Ammon's horn (tissue), 1 donor: ENCODE data around the gene ENTPD1.
A peak's percentile ranks its signal among the peaks of the same experiment; 100 is the strongest.
"Not testable (repeated sequence)": the region's sequence is repeated elsewhere in the genome, so short reads cannot be mapped to it uniquely, and the experiment has no call there.

ENCODE experiments used
- DNase-seq: peaks from one replicate; pipeline ENCODE4 v3.0.0-alpha.2; 2016; ENCODE audit warnings: low spot score

The ENTPD1 gene

DNA sequence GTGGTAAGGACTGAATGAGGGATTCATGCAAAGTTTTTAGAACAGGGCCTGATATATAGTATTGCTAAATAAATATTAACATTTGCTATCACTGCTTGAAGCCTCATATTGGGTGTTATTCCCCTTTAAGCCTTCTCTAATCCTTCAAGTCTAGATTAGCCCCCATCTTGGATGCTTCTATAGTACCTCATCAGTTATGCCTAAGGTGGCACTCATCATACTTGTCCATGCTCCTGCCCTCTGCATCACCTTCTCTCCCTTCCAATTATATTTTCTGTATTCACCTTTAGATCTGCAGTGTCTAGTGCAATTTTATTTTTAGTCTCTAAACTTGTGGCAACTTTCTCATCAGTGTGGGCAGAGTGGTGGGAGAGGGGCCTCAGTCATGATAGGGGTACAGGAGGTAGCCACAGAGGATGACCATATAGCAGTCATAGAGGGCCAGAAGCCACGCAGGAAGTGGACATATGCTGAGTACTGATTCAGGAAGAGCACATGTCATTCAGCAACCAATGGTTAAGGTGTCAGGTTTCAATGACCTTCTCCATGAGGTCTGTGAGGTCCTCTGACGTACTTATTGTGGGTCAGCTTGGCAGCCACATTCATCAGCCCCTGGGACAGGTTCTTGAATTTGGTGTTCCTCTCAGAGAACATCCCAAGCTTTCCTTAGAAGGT, 2.5 kb downstream of the ENTPD1 start:
- no peak for DNase-seq

DNA sequence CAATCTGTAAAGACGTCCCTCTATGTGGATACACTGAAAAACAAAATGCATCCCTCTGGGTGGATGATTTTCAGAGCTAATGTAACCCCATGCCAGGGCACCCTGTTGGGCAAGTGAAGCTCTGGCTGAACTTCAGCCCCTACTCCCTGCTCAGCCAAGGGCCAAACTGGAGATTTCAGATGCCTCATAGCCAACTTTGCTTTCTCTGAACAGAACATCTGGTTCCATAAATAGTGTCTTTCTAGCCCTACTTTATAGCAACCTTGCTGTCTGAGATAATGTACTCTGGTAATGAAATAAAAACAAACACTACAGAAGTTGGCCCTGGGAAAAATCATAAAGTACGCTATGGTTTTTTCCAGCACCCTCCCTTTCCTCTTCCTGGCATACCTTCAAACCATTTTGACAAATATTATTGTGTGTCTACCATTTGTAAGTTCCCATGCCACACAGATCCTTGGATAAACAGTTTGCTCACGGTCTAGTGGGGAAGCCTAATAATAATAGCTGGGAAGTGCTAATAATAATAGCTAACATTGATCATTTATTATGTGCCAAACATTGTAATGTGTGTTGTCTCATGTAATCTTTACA, 3.4 kb downstream of the ENTPD1 start:
- no peak for DNase-seq

DNA sequence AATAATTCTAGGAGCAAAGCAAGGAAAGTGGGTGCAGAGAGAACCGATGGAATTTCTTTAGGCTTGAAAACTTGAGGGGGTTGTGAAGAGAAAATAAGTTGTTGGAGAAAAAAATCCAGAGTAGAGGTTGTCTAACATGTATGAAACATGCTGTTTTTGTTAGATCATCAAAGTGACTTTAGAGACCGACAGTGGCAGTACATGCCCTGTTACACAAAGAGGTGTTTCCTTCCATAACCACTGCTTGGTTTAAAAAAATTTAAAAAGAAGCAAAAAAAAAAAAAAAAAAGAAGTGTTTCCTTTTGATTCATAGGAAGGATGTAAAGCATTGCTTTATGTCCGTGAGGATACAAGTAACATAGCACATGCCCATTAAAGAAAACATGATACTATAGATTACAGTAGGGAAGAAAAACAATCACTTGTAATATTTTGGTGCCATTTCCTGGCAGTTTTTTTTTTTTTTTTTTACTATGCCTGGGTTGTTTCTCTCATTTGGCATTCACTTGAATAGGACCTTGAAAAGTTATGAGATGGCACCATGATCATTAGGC, 6.1 kb downstream of the ENTPD1 start:
- no peak for DNase-seq

DNA sequence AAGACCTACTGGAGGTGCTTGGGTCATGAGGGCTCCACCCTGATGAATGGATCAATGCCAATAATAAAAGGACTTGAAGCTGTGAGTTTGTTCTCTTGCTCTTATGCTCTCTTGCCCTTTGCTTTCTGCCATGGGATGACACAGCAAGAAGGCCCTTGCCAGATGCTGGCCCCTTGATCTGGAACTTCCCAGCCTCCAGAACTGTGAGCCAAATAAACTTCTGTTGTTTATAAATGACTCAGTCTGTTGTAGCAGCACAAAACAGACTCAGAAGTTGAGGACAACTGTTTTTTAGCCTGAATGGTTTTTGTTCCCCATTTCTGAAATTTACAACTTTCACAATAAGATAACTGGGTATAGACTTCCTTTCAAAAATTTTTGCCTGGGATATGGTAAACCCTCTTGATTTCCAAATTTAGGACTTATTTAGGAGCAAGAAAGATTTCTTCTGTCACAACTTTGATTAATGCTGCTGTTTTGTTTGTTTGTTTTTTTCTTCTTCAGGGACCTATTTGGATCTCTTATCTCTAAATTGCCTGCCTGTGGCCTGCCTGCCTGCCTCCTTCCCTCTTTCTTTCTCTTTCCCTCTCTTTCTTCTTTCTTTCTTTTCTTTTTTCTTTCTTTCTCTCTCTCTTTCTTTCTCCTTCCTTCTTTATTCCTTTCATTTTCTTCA, 12.1 kb downstream of the ENTPD1 start:
- DNase-seq, result no peak

DNA sequence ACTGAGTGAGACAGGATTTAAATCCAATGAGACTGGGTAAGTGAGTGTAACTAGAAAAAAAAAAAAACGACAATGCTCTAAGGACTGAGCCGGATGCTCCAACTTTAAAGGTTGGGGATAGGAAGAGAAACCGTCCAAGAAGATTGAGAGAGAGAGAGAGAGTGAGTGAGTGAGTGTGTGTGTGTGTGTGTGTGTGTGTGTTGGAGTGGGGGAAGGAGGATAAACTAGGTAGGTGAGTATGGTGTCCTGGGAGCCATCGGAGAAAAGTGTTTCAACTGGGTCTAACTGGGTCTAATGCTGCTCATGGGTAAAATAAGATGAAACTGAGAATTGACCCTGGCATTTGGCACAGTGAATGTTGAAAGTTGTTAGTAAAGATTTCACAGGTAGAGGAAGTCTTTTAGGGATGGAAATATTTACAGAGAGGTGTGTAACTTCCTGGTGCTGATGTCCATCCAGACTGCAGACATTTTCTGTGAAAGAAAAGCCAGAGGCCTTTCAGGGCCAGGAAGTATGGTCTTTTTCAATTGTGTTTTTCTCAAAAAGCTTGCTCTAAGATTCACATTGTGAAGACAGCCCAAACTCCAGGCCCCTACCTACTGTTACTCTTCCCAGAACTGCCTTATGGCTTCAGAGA, 14.2 kb downstream of the ENTPD1 start:
- no peak for DNase-seq

DNA sequence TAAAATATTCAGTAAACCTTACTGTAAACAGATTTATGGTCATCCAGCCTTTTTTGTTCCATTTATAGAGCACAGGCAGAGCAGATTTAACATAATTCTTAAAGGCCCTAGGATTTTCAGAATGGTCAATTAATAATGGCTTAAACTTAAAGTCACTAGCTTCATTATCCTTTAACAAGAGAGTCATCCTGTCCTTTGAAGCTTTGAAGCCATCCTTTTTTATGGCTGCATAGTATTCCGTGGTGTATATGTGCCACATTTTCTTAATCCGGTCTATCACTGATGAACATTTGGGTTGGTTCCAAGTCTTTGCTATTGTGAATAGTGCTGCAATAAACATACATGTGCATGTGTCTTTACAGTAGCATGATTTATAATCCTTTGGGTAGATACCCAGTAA, 17.5 kb downstream of the ENTPD1 start:
- DNase-seq, result not testable (repeated sequence)

DNA sequence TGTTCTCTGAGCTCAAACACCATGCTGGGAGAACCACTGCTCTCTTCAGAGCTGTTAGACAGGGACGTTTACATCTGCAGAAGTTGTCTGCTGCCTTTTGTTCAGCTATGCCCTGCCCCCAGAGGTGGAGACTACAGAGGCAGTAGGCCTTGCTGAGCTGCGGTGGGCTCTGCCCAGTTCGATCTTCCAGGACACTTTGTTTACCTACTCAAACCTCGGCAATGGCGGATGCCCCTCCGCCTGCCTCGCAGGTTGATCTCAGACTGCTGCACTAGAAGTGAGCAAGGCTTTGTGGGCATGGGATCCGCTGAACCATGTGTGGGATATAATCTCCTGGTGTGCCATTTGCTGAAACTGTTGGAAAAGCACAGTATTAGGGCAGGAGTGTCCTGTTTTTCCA, 21.7 kb downstream of the ENTPD1 start:
- DNase-seq, result not testable (repeated sequence)

DNA sequence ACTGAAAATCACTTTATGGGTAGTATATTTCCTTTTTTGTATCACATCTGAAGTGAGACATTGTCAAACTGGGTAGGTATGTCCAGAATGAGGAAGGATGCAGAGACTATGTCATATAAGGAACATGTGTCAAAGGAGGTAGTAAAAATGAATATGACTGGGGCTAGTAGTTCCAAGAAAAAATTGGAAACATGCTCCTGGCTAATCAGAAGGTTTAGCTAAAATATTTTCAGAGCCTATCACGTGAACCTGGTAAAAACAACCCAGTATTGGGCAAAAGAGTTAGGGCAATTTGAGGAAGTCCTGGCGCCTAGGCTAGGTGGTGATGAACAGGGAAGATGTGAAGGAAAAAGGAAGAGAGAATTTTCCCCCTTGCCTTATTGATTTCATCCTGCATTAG, 26.4 kb downstream of the ENTPD1 start:
- DNase-seq, result no peak

DNA sequence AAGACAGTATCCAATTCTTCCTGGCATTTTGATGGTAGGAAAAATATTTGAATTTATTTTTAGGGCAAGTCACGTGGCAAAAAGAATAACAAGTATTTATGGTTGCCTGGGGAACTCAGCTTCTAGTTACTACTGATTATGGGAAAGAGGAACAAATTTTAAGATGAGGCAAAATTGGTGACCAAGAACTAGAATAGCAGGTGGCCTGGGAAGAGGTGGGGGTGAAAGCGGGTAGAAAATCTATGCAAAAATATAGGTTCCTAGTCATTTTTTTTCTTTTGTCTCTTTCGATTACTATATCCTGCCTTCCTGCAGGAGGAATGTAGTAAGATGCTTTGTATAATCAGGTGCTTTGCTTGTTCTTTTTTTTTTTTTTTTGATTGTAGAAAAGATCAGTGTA, 27.8 kb downstream of the ENTPD1 start:
- no peak for DNase-seq

DNA sequence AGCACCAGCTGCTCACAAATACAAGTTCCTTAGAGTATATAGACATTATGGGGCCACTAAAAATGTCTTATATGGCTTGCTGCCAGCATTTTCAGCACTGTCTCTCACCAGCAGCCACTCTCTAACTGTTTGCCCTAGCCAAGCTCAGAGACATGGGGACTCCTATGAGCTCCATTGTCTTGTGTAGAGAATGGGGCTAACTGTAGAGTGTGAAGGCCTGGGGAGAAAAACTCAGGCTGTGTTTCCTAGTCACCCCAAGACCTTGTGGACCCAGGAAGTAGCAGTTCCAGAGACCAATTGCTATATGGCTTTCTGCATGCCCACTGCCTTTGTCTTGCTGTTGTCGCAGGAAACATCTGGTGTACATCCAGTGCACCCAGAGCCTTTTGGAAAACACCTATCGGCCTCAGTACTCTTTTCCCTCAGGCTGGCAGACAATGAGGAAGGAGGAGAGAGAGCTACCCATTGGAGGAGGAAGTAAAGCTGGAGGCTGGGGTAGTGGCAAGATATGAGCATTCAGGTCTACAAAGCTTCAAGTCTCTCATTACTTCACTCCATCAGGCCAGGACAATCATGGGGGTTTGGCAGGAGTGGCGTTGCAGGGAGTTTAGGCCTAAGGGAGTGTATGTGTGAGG, 28.4 kb downstream of the ENTPD1 start:
- peak; percentile 11 for DNase-seq

DNA sequence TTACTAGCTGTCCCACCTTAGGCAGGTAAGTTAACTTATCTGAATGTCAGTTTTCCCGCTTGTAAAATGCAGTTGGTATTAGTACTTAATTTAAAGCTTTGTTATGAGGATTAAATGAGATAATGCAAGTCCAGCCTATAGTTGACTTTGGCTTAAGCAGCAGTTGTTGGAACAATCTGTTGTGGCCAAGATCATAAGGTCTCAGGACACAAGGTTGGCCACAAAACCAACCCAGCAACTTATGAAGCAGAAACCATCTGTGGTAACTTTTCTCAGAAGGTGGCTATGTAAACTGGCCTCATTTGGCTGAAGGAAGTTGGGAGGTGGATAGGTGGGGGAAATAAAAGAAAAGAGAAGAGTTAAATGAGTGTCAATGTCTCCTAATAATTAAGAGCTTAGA, 29.4 kb downstream of the ENTPD1 start:
- no peak for DNase-seq

DNA sequence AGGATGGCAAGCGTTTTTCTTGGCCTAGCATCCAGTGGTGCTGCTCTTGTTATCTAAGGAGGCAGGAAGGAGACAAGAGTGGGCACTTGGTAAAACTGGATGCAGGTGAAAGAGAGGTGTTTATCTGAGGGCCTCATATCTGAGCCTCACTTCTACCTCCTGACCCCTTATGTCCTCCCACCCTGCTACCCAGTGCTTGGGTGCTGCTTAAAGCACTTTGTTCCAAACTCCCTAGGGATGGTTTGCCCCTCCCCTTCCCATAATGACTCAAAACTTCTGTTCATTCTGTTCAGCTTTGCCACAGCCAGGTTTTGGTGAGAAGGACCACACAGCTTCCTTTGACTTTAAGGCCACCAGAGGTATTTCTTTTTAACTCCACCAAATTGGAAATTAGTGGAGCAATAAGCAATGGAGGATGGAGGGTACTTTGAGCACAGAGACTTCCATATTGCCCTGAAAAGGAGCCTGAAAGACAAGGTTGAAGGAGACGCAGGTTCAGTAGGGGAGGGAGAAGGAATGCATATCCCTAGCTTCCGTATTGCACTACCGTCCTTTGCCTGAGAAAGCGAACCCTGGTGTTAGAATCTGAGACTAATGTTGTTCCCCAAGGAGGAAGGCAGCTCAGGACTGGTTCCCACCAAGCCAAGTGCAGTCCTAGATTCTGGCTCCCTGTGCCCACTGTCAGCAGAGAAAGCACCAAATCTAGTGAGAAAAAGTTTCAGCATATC, 30.1 kb downstream of the ENTPD1 start:
- DNase-seq, result no peak

DNA sequence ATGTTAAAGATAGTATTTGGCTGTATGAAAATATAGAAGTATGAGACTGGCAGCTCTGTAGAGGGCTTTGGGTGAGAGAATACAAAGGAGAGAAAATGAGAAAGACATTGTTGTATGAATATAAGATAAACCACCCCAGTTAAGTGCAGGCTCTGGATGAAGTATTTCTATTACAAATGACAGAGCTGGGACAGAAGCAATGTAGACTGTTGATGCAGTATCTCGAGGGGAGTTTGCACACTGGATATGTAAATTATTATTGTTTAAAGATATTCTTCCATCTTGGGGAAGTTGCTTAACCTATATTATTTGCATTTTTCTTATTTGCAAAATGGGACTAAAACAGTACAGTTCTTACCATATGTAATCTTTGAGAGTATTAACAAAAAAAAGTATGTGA, 31.5 kb downstream of the ENTPD1 start:
- DNase-seq, result no peak

DNA sequence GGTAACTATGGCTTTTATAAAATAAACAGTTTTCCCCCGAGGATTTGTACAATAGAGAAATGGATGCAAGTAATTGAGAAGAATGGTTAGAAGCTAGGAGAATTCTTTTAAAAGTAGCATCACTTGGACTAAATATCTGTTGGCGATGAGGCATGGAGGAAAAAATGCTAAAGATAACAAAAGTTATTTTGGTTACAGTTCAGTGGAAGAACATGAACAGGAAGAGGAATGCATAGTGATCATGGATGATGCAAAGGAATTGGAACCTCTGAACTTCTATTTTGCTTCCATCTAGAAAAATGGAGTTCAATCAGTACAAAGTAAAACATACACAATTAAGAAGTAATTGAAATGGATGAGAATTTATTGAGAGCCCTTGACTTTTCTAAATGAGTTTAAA, 32.9 kb downstream of the ENTPD1 start:
- DNase-seq, result no peak

DNA sequence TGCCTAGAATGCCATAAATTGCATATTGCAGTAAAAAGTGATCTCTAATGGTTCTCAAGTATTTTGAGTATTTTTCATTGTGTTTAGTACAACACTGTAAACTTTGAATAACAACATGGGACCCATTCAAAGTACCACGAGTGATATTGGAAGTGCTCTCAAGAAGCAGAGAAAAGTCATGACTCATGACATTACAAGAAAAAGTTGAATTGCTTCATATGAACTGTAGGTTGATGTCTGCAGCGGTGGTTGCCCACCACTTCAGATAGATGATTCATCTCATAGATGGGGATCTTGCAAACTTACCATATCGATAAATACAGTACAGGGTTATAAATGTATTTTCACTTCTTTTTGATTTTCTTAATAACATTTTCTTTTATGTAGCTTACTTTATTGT, 33.9 kb downstream of the ENTPD1 start:
- no peak for DNase-seq

DNA sequence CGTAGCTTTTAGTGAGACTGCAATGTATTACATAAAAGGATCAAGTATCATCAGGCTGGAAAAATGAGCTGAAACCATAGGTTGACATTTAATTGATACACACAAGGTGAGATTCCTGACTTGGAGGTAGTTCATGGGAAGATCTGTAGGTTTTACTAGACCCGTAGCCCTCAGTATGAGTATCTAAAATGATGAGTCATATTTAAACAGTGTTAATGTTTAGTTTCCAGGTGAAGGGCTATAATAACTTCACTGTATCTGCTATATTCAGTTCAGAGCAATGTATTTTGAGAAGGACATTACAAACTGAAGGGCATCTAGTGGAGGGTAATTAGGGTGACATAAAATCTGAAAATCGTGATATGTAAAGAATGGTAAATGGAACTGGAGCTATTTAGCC, 35.0 kb downstream of the ENTPD1 start:
- no peak for DNase-seq

DNA sequence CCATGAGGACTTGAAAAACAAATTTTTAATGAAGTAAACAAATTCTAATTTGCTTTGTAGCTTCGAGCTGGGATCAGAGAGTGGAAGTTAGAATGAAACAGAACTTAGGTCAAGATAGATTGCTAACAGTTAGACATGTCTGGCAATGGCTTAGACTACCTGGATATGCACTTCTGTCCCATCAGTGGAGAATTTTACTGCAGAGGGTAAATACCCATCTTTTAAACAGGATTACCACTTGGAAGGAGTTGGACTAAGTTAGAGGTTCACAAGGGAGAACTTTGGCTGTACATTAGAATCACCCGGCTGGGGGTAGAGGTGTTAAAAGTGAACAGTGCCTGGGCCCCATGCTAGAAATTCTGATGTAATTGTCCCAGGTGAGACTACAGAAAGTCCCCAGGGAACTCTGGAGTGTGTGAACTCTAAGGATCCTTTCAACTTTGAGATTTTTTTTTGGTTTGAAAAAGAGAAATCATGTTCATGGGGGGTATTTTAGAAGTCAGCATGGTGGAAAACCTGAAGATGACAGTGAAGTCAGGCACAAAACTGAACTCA, 35.5 kb downstream of the ENTPD1 start:
- DNase-seq, result no peak

DNA sequence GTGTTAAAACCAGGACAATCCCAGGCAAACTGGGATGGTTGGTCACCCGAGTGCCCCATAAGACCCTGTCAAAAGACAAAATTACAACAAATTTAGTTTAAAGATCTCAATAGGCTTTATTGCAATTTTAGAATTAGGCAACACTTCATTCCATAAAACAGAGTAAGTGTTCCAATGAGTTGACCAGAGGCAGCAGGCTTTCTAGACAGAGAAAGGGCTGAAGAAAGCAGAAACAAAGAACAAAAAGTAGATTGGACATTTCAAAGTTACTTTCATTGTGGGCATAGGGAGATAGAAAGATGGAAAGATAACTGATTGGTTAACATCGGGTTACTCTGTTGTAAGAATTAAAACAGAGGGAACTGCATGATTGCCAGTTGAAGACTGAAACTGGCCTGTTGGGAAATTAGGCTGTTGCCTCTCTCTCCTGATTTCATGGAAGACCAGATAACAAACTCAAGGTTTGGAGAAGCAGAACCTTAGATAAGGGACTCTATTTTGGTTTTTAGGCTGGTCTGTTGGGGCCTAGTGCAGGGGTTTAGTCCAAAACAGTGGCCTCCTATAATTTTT, 36.3 kb downstream of the ENTPD1 start:
- no peak for DNase-seq

DNA sequence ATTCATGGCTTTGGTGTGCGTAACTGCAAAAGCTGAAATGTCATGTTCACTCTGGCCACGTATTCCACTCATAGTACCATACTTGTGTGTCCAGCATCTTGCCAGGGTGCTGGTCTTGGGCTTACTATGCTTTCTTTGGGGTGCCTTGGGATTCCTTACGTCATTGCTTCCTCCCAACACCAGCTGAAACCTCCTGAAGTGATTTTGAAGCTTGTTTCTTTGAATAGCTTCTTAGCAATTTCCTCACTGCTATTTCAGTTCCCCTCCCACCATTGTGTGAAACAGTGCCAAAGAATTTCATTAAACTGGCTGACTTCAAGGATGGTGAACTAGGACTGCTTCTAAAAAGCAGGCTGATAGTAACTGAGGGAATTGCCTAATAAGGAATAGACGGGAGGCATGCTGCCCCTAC, 36.9 kb downstream of the ENTPD1 start:
- DNase-seq, result peak; percentile 52

DNA sequence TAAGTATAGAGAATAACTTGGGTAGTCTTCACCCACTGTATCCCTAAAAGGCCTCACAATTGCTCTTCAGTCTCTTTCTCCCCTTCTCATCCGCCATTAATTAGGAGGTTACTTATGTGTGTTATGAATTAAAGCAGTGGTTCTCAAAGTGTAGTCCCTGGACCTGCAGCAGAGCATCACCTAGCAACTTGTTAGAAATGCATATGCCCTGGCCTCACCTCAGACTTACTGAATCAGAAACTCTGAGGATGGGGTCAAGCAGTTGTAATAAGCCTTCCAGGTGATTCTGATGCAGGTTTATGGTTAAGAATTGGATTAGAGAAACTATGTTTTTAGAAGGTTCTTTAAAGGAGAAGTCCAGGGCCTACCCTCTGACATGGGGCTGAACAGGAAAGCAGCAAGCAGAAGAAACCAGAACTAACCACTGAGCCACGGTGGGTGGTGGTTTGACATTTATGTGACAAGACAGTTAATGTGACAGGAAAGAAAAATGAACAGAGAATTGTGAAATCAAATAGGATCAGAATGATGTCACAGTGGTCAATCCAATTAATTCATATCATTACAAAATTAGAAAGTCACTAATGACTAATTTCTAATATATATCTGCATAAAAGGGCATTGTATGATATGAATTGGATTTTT, 37.6 kb downstream of the ENTPD1 start:
- DNase-seq, result peak; percentile 48
